ENCODE data around the gene PEX13.

The PEX13 gene

DNA sequence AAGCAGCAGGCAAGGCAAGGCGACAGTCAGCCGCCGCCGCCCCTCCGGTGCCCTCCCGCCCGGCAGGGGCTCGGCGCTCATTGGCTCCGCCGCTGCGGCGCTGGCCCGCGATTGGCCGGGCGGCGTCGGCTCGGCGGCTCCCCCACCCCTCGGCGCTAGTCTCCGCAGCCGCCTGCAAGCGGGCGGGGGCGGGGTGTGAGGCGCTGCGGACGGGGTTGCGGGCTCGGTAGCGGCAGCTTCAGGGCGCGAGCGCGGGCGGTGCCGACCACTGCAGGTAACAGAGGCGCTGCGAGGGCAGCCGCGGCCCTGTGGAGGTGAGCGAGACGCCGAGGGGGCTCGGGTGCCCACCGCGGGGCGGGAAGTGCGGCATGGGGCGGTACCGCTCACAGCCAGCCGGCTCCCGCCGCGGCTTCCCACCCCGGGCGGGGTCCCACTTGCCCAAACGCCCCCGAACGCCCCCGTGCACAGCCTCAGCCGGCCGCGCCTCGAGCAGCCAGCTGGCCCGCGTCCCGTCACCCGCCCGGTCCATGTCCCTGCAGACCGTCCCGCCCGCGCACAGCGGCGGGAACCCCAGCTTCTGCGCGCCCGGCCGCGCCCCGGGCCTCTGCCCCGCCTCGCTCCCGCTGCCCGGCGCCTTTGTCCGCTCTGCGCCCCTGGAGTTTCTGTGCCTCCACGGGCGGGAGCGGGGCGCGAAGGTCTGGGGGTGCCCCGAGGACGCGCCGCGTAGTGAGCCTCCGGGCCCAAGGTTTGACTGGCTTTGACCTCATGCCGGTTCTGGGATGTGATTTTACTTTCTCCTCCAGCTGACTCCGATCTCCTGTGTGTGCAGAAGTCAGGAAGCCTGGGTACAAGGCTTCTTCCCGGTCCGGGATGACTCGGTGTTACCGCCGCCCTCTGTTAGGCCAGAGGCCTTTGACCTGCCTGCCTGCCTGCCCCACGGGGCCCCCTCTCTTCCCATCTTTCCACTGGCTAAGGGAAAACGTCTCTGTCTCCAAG lies 48.5 kb downstream of the PEX13 start, which contains the start of gene SANBR:
SANBR (plus strand) TSS at position 158 of the 996 bp plus-strand sequence. CDS start 4,480 bp downstream, outside the sequence.
- peak; percentile 94 for DNase-seq (ENCODE audit: low spot score)

DNA sequence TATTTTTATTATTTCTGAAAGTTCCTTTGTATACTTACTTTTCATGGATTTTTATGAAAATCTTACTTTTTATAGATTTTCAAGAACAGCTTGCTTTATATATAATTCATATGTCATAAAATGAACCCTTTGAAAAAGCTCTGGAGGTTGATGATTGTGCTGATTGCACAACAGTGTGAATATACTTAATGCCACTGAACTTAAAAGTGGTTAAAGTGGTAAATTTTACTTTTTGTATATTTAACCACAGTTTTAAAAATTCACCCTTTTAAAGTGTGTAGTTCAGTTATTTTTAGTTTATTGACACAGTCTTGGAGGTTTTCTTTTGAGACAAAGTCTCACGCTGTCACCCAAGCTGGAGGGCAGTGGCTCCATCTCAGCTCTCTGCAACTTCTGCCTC lies 56.6 kb downstream of the PEX13 start:
- no peak for DNase-seq (ENCODE audit: low spot score)

DNA sequence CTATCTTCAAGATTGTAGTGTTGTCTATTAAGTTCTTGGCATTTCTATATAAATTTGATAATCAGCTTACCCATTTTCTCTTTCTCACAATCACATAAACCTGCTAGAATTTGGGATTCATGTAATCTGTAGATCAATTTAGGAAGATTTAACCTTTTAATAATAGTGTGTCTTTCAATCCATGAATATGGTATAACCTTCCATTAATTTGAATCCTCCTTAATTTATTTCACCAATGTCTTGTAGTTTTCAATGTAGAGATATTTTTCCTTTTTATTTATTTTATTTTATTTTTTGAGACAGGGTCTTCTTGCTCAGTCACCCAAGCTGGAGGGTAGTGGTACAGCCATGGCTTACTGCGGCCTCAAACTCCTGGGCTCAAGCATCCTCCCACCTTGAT lies 68.4 kb downstream of the PEX13 start:
- no peak for DNase-seq (ENCODE audit: low spot score)

DNA sequence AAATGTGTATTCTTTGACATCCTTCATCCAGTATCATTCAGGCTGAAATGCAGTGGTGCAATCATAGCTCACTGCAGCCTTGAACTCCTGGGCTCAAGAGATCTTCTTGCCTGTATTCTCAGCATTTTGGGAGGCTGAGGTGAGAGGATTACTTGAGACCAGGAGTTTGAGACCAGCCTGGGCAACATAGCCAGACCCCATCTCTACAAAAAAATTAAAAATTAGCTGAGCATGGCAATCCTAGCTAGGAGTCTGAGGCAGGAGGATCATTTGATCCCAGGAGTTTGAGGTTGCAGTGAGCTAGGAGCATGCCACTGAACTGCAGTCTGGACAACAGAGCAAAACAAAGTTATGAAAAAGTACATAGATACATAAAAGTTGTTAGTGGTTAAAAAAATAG lies 72.3 kb downstream of the PEX13 start:
- no peak for DNase-seq (ENCODE audit: low spot score)

DNA sequence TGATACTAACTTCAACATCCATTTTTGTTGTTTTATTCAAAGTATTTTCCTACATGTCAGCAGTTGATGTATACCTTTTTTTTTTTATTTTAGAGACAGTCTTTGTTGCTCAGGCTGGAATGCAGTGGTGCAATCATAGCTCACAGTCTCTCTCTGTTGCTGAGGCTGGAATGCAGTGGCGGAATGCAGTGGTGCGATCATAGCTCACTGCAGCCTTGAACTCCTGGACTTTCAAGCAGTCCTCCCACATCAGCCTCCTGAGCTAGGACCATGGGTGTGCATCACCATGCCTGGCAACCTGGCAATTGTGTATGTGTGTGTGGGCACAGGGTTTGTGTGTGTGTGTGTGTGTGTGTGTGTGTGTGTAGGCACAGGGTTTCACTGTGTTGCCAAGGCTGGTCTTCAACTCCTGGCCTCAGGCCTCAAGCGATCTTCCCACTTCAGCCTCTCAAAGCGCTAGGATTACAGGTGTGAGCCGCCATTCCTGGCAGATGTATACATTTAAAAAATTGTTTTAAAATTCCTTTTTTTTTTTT lies 72.9 kb downstream of the PEX13 start:
- no peak for DNase-seq (ENCODE audit: low spot score)

DNA sequence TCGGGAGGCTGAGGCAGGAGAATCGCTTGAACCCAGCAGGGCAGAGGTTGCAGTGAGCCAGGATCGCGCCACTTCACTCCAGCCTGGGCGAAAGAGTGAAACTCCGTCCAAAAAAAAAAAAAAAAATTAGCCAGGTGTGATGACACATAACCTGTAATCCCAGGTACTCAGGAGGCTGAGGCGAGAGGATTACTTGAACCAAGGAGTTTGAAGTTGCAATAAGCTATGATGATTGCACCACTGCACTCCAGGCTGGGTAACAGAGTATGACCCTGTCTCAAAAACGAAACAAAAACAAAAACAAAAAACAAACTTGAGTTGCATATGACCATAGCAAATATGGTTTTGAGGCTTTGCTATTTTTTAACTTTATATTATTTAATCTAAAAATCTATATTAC lies 74.0 kb downstream of the PEX13 start:
- DNase-seq (ENCODE audit: low spot score), result no peak

DNA sequence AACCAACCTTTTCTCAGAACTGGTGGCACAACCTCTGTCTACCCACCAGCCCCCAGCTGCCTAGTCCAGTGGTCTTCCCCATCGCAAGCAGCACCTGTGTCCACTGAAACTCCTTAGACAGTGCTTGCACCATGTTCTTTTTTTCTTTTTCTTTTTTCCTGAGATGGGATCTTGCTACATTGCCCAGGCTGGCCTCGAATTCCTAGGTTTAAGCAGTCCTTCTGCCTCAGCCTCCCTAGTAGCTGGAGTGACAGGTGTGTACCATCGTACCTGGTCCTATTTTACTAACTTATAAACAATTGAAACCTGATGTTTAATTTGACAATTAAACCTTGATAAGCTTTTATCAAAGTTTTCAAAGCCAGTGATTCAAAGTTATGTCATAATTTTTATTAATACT lies 78.9 kb downstream of the PEX13 start:
- no peak for DNase-seq (ENCODE audit: low spot score)

DNA sequence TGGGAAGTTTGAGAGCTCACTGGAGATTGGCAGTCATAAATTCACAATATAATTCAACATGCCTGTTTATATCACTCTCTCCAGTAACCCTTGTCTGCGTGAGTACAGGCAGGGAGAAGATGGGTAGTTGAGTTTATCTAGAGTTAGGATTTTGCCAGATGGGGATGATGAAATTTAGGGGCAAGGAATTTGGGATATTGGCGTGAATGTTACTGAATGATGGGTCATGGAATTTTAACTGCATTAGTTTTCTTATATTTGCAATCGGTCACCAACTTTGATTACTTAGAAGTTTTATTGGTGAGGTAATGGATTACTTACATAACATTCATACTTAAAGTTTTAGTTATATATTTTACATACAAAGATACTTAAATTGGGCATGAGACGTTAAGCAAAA lies 83.3 kb downstream of the PEX13 start:
- DNase-seq (ENCODE audit: low spot score), result no peak
